Activated CD4-positive, alpha-beta memory T cell treated with anti-CD3 and anti-CD28 coated beads, Interleukin-2, amount 10 ng/mL, durations not matched to agents 7 days and 5 days (primary cell): ENCODE data around the gene OGFOD3. TPM values are rescaled to one million over a fixed set of nuclear protein-coding genes. Genes with fewer than 3 reads are reported as not detected.

Source experiments
- CTCF ChIA-PET: fragments of 350-600 bp; sonication (Branson Sonifier 250); formaldehyde crosslinking; loops from one replicate; lab custom pipeline; 2021; ENCODE audit warnings: antibody characterized with exemption, inconsistent platforms; lab: Charles Lee
- POLR2A ChIA-PET: fragments of 350-600 bp; sonication (Branson Sonifier 250); formaldehyde crosslinking; loops from one replicate; lab custom pipeline; 2021; ENCODE audit warnings: antibody characterized with exemption; lab: Charles Lee
- DNase-seq: peaks from one replicate; pipeline ENCODE4 v3.0.0-alpha.2; 2020
- H3K27ac Mint-ChIP-seq: one replicate; pipeline ENCODE4 v1.8.0; 2021; ENCODE audit warnings: mild to moderate bottlenecking, mixed read lengths
- H3K27me3 Mint-ChIP-seq: one replicate; pipeline ENCODE4 v1.8.0; 2021; ENCODE audit warnings: mixed read lengths
- H3K36me3 Mint-ChIP-seq: one replicate; pipeline ENCODE4 v1.8.0; 2021; ENCODE audit warnings: low read depth, mixed read lengths
- H3K4me1 Mint-ChIP-seq: one replicate; pipeline ENCODE4 v1.8.0; 2021; ENCODE audit warnings: mixed read lengths
- H3K4me3 Mint-ChIP-seq: one replicate; pipeline ENCODE4 v1.8.0; 2021; ENCODE audit warnings: mild to moderate bottlenecking, mixed read lengths
- H3K9me3 Mint-ChIP-seq: one replicate; pipeline ENCODE4 v1.8.0; 2021; ENCODE audit warnings: mixed read lengths
- total RNA-seq, 2 experiments: library from RNA; stranded (reverse); gene quantifications; one replicate each; pipeline ENCODE4 v1.2.3, GENCODE V29; 2021

Gene OGFOD3
- total RNA-seq, 2 experiments from 2014 or later: 26.7 to 29.4 TPM

GRCh38 chr17:82437325-82437668 is 18.9 kb upstream of the OGFOD3 start:
- ChIA-PET CTCF (no interaction called here), POLR2A (interaction anchor here (1.2 to 2.6 kb wide), 3 partner anchors 12 to 61 kb away, joined by 3 to 12 read pairs (median 10); no protein-coding TSS in a partner anchor)
- Mint-ChIP-seq H3K36me3 (peaks cover 9% of the 10 kb centered on the region), H3K27me3 (no peaks in the 10 kb centered on the region), H3K9me3 (no peaks in the 10 kb centered on the region), H3K4me1 (peaks cover 15% of the 10 kb centered on the region), H3K4me3 (no peak overlapping the region), H3K27ac (no peak overlapping the region)
- DNase-seq: no peak

- H3K9me3 Mint-ChIP-seq: no peaks in the 10 kb centered on the region
- POLR2A ChIA-PET: interaction anchor here (1.4 to 2.6 kb wide), 3 partner anchors 9 to 21 kb away, joined by 3 to 12 read pairs (median 5); no protein-coding TSS in a partner anchor
- peaks cover 15% of the 10 kb centered on the region for H3K4me1 Mint-ChIP-seq
- no peak overlapping the region for H3K4me3 Mint-ChIP-seq
- H3K27me3 Mint-ChIP-seq: no peaks in the 10 kb centered on the region
- peaks cover 8% of the 10 kb centered on the region for H3K36me3 Mint-ChIP-seq
- CTCF ChIA-PET: no interaction called here
- DNase-seq: no peak
- H3K27ac Mint-ChIP-seq: no peak overlapping the region
These were observed 18.4 kb upstream of the OGFOD3 start for GRCh38 chr17:82436601-82437324.

- Mint-ChIP-seq H3K9me3 (no peaks in the 10 kb centered on the region), H3K27ac (no peak overlapping the region), H3K4me3 (no peak overlapping the region), H3K27me3 (no peaks in the 10 kb centered on the region), H3K36me3 (peaks cover 9% of the 10 kb centered on the region), H3K4me1 (peaks cover 16% of the 10 kb centered on the region)
- no peak for DNase-seq
- CTCF ChIA-PET: no interaction called here
- POLR2A ChIA-PET: interaction anchor here (1.2 to 2.6 kb wide), 5 partner anchors 10 to 22 kb away, joined by 3 to 15 read pairs (median 3); no protein-coding TSS in a partner anchor
These were observed 17.5 kb upstream of the OGFOD3 start for GRCh38 chr17:82435601-82436583.

GRCh38 chr17:82435103-82435502 is 16.7 kb upstream of the OGFOD3 start:
- peaks cover 15% of the 10 kb centered on the region for H3K36me3 Mint-ChIP-seq
- ChIA-PET POLR2A (interaction anchor here (1.2 to 2.6 kb wide), 4 partner anchors 12 to 23 kb away, joined by 3 to 15 read pairs (median 4); no protein-coding TSS in a partner anchor), CTCF (interaction anchor here (1.2 kb wide), 1 partner anchor 10 kb away, joined by 7 read pairs; no protein-coding TSS in a partner anchor)
- DNase-seq: no peak
- H3K4me1 Mint-ChIP-seq: peaks cover 23% of the 10 kb centered on the region
- H3K27me3 Mint-ChIP-seq: no peaks in the 10 kb centered on the region
- H3K9me3 Mint-ChIP-seq: no peaks in the 10 kb centered on the region
- no peak overlapping the region for H3K4me3 Mint-ChIP-seq
- peak overlapping the region; percentile 47 for H3K27ac Mint-ChIP-seq

GRCh38 chr17:82434216-82434565 is 15.8 kb upstream of the OGFOD3 start:
- no peak overlapping the region for H3K4me3 Mint-ChIP-seq
- ChIA-PET CTCF (interaction anchor here (1.2 kb wide), 1 partner anchor 9 kb away, joined by 7 read pairs; no protein-coding TSS in a partner anchor), POLR2A (interaction anchor here (1.1 to 2.6 kb wide), 4 partner anchors 12 to 24 kb away, joined by 4 to 15 read pairs (median 5); partner anchors contain the start of gene NARF)
- peaks cover 33% of the 10 kb centered on the region for H3K4me1 Mint-ChIP-seq
- peak overlapping the region; percentile 78 for H3K27ac Mint-ChIP-seq
- H3K27me3 Mint-ChIP-seq: no peaks in the 10 kb centered on the region
- H3K9me3 Mint-ChIP-seq: no peaks in the 10 kb centered on the region
- DNase-seq: peak; percentile 71
- peaks cover 24% of the 10 kb centered on the region for H3K36me3 Mint-ChIP-seq

GRCh38 chr17:82433560-82434215 is 15.3 kb upstream of the OGFOD3 start:
- peaks cover 36% of the 10 kb centered on the region for H3K4me1 Mint-ChIP-seq
- no peaks in the 10 kb centered on the region for H3K9me3 Mint-ChIP-seq
- H3K36me3 Mint-ChIP-seq: peaks cover 24% of the 10 kb centered on the region
- CTCF ChIA-PET: interaction anchor here (1.2 kb wide), 1 partner anchor 8 kb away, joined by 7 read pairs; no protein-coding TSS in a partner anchor
- no peak overlapping the region for H3K4me3 Mint-ChIP-seq
- no peaks in the 10 kb centered on the region for H3K27me3 Mint-ChIP-seq
- no peak overlapping the region for H3K27ac Mint-ChIP-seq
- POLR2A ChIA-PET: interaction anchor here (0.8 to 2.6 kb wide), 5 partner anchors 11 to 120 kb away, joined by 3 to 15 read pairs (median 4); partner anchors contain the start of gene NARF
- no peak for DNase-seq

- POLR2A ChIA-PET: interaction anchor here (0.9 to 5.8 kb wide), 2 partner anchors 13 to 17 kb away, joined by 4 to 28 read pairs; partner anchors contain the start of gene OGFOD3
- DNase-seq: no peak
- CTCF ChIA-PET: interaction anchor here (1.2 kb wide), 1 partner anchor 79 kb away, joined by 3 read pairs; no protein-coding TSS in a partner anchor
- Mint-ChIP-seq H3K9me3 (no peaks in the 10 kb centered on the region), H3K27me3 (no peaks in the 10 kb centered on the region), H3K4me1 (peaks cover 44% of the 10 kb centered on the region), H3K4me3 (no peak overlapping the region), H3K36me3 (peaks cover 26% of the 10 kb centered on the region), H3K27ac (no peak overlapping the region)
These were observed 13.6 kb upstream of the OGFOD3 start for GRCh38 chr17:82432017-82432416.

GRCh38 chr17:82429824-82430223 is 11.4 kb upstream of the OGFOD3 start:
- Mint-ChIP-seq H3K27ac (peak overlapping the region; percentile 85), H3K4me1 (peaks cover 39% of the 10 kb centered on the region), H3K4me3 (peak overlapping the region; percentile 48), H3K36me3 (peaks cover 36% of the 10 kb centered on the region), H3K9me3 (no peaks in the 10 kb centered on the region), H3K27me3 (no peaks in the 10 kb centered on the region)
- CTCF ChIA-PET: interaction anchor here (1.0 kb wide), 2 partner anchors 10 to 195 kb away, joined by 3 read pairs; no protein-coding TSS in a partner anchor
- POLR2A ChIA-PET: interaction anchor here (1.6 to 5.8 kb wide), 2 partner anchors 10 to 22 kb away, joined by 4 to 28 read pairs; partner anchors contain the start of gene OGFOD3
- no peak for DNase-seq

GRCh38 chr17:82428546-82428945 is 10.2 kb upstream of the OGFOD3 start:
- H3K9me3 Mint-ChIP-seq: no peaks in the 10 kb centered on the region
- H3K36me3 Mint-ChIP-seq: peaks cover 36% of the 10 kb centered on the region
- no peak overlapping the region for H3K4me3 Mint-ChIP-seq
- no peak for DNase-seq
- H3K27me3 Mint-ChIP-seq: no peaks in the 10 kb centered on the region
- ChIA-PET POLR2A (interaction anchor here (1.6 to 5.8 kb wide), 2 partner anchors 9 to 23 kb away, joined by 4 to 28 read pairs; partner anchors contain the start of gene OGFOD3), CTCF (interaction anchor here (1.4 to 1.7 kb wide), 2 partner anchors 9 to 58 kb away, joined by 5 to 7 read pairs; no protein-coding TSS in a partner anchor)
- H3K4me1 Mint-ChIP-seq: peaks cover 36% of the 10 kb centered on the region
- H3K27ac Mint-ChIP-seq: no peak overlapping the region

GRCh38 chr17:82424863-82425159 is 6.4 kb upstream of the OGFOD3 start:
- H3K27me3 Mint-ChIP-seq: no peaks in the 10 kb centered on the region
- H3K9me3 Mint-ChIP-seq: no peaks in the 10 kb centered on the region
- H3K36me3 Mint-ChIP-seq: peaks cover 55% of the 10 kb centered on the region
- peaks cover 36% of the 10 kb centered on the region for H3K4me1 Mint-ChIP-seq
- POLR2A ChIA-PET: no interaction called here
- no peak overlapping the region for H3K4me3 Mint-ChIP-seq
- H3K27ac Mint-ChIP-seq: no peak overlapping the region
- DNase-seq: no peak
- CTCF ChIA-PET: interaction anchor here (1.0 to 2.6 kb wide), 4 partner anchors 10 to 27 kb away, joined by 3 to 7 read pairs (median 6); no protein-coding TSS in a partner anchor

GRCh38 chr17:82424001-82424862 is 5.8 kb upstream of the OGFOD3 start:
- Mint-ChIP-seq H3K27me3 (no peaks in the 10 kb centered on the region), H3K4me3 (no peak overlapping the region), H3K9me3 (no peaks in the 10 kb centered on the region), H3K36me3 (peaks cover 55% of the 10 kb centered on the region), H3K27ac (no peak overlapping the region), H3K4me1 (peaks cover 34% of the 10 kb centered on the region)
- peak; percentile 72 for DNase-seq
- ChIA-PET POLR2A (no interaction called here), CTCF (interaction anchor here (1.0 to 2.6 kb wide), 4 partner anchors 10 to 27 kb away, joined by 3 to 7 read pairs (median 6); no protein-coding TSS in a partner anchor)
